ENCODE data around the gene PTPRR.
"Not testable (repeated sequence)": the region's sequence is repeated elsewhere in the genome, so short reads cannot be mapped to it uniquely, and the experiment has no call there.

Gene PTPRR

GRCh38 chr12:70809887-70810286 lies 110.7 kb downstream of the PTPRR start (continued):
- TF ChIP-seq CSRNP3 (CRISPR knock-in tag; IDR thresholded peaks at IDR 0.05) = no peak
- TF ChIP-seq ZNF70 (CRISPR knock-in tag; IDR thresholded peaks at IDR 0.05) = no peak
- no peak for TF ChIP-seq CSDC2 (CRISPR knock-in tag; IDR thresholded peaks at IDR 0.05)
- TF ChIP-seq ZC3H10 (CRISPR knock-in tag; IDR thresholded peaks at IDR 0.05) = no peak
- no peak for TF ChIP-seq RARB (CRISPR knock-in tag; IDR thresholded peaks at IDR 0.05)

- ATAC-seq = not testable (repeated sequence)
Observed at GRCh38 chr12:70807993-70808392, 112.5 kb downstream of the PTPRR start.

- ATAC-seq = no peak
- no peak for TF ChIP-seq CSRNP3 (CRISPR knock-in tag; IDR thresholded peaks at IDR 0.05)
- TF ChIP-seq TOX (CRISPR knock-in tag; IDR thresholded peaks at IDR 0.05; ENCODE audit: borderline replicate concordance) = no peak
- TF ChIP-seq TCF4 (CRISPR knock-in tag; IDR thresholded peaks at IDR 0.05; ENCODE audit: borderline replicate concordance) = no peak
- TF ChIP-seq GLIS3 (CRISPR knock-in tag; IDR thresholded peaks at IDR 0.05) = no peak
- no peak for TF ChIP-seq ISL1 (CRISPR knock-in tag; IDR thresholded peaks at IDR 0.05)
- no peak for TF ChIP-seq ZNF565 (CRISPR knock-in tag; conservative IDR thresholded peaks at IDR 0.05; ENCODE audit: low read depth)
- no peak for TF ChIP-seq POU6F1 (CRISPR knock-in tag; IDR thresholded peaks at IDR 0.05; ENCODE audit: borderline replicate concordance, low read depth)
- no peak for TF ChIP-seq TSHZ2 (CRISPR knock-in tag; IDR thresholded peaks at IDR 0.05)
- TF ChIP-seq ESRRG (CRISPR knock-in tag; IDR thresholded peaks at IDR 0.05) = no peak
Observed at GRCh38 chr12:70806827-70807226, 113.7 kb downstream of the PTPRR start.

GRCh38 chr12:70806043-70806442 lies 114.5 kb downstream of the PTPRR start:
- ATAC-seq = no peak
- TF ChIP-seq OSR1 (CRISPR knock-in tag; IDR thresholded peaks at IDR 0.05) = no peak
- TF ChIP-seq PPARA (CRISPR knock-in tag; IDR thresholded peaks at IDR 0.05; ENCODE audit: borderline replicate concordance) = no peak
- TF ChIP-seq BACH2 (CRISPR knock-in tag; IDR thresholded peaks at IDR 0.05; ENCODE audit: borderline replicate concordance) = no peak
- no peak for TF ChIP-seq ZFP30 (CRISPR knock-in tag; IDR thresholded peaks at IDR 0.05)
- no peak for TF ChIP-seq RARB (CRISPR knock-in tag; IDR thresholded peaks at IDR 0.05)
- TF ChIP-seq SNAI2 (CRISPR knock-in tag; IDR thresholded peaks at IDR 0.05) = no peak
- no peak for TF ChIP-seq ZNF565 (CRISPR knock-in tag; conservative IDR thresholded peaks at IDR 0.05; ENCODE audit: low read depth)
- no peak for TF ChIP-seq TSHZ2 (CRISPR knock-in tag; IDR thresholded peaks at IDR 0.05)

All from SK-N-SH treated with all-trans-retinoic acid at 6 μM for 48 hours (cell line).